K562 (cell line): Measurements from ENCODE around the gene MDP1. TPM values are rescaled to one million over a fixed set of nuclear protein-coding genes. Genes with fewer than 3 reads are reported as not detected.
A peak's percentile ranks its signal among the peaks of the same experiment; 100 is the strongest.

ENCODE experiments used
- ATAC-seq: fragments of 200-7000 bp; cut with Tn5 transposase; 3 replicates; pipeline ENCODE4 v1.9.1; 2020; ENCODE audit warnings: moderate library complexity
- BruUV-seq: library from RNA; stranded (reverse); fragments of 400-500 nt; replicated peaks from 2 replicates; lab custom pipeline; 2021; lab: Mats Ljungman, UMichigan
- CTCF ChIA-PET: fragments of 300-600 bp; formaldehyde crosslinking; extraction: SDS; loops from one replicate; lab custom pipeline; 2021; ENCODE audit warnings: low intra/inter-chr PET ratio; lab: Yijun Ruan, JAX
- POLR2A ChIA-PET: fragments of 300-600, 350-650 bp; sonication (Branson Sonifier 250); formaldehyde crosslinking; extraction: SDS; loops from one replicate; lab custom pipeline; 2021; ENCODE audit warnings: antibody characterized with exemption, inconsistent platforms; lab: Yijun Ruan, JAX
- DNase-seq, 4 experiments: peaks; one replicate each; pipeline versions ENCODE4 v3.0.0 to v3.0.0-alpha.2; 2011 to 2018; ENCODE audit warnings: low spot score in 3 of 4, mixed read lengths in 3 of 4; ENCODE audit errors: extremely low read depth in 1 of 4
- FAIRE-seq: peaks from 2 replicates; lab custom pipeline; 2011; peaks lifted over from hg19 to GRCh38; lab: Jason Lieb, UNC
- H2AFZ ChIP-seq: 2 replicates; pipeline ENCODE4 v1.6.0; 2011; ENCODE audit warnings: low read depth, low read length, control low read depth, inconsistent platforms
- H3K27ac ChIP-seq: fragments of 200-600 bp; 3 replicates; pipeline ENCODE4 v1.8.0; 2011; ENCODE audit warnings: low read depth, mild to moderate bottlenecking, control low read depth, inconsistent platforms, low read length, moderate library complexity, mixed read lengths; ENCODE audit errors: extremely low read depth
- H3K27me3 ChIP-seq, 2 experiments: fragments of 300-600 bp in 1 of 2; 2 replicates in 1 of 2; 3 replicates in 1 of 2; pipeline versions ENCODE4 v1.6.0 to v1.8.0; 2011; ENCODE audit warnings: inconsistent platforms in 2 of 2, low read length in 2 of 2, mild to moderate bottlenecking in 1 of 2, mixed read lengths in 1 of 2, moderate library complexity in 1 of 2; ENCODE audit not compliant: control insufficient read depth in 2 of 2, insufficient read depth in 2 of 2
- H3K36me3 ChIP-seq: fragments of 300-600 bp; 3 replicates; pipeline ENCODE4 v1.8.0; 2011; ENCODE audit warnings: mild to moderate bottlenecking, low read length, inconsistent platforms; ENCODE audit not compliant: control insufficient read depth, insufficient read depth
- H3K4me1 ChIP-seq, 2 experiments: fragments of 200-600 bp in 1 of 2; replicated peaks in 1 of 2; 2 replicates in 1 of 2; 3 replicates in 1 of 2; pipeline versions ENCODE4 v1.5.1 to v1.8.0; 2011; ENCODE audit warnings: inconsistent platforms in 2 of 2, low read length in 2 of 2, mild to moderate bottlenecking in 1 of 2, mixed read lengths in 1 of 2, moderate library complexity in 1 of 2; ENCODE audit not compliant: control insufficient read depth in 2 of 2, insufficient read depth in 2 of 2
- H3K4me2 ChIP-seq: 2 replicates; pipeline ENCODE4 v1.6.1; 2011; ENCODE audit warnings: low read length, control low read depth, inconsistent platforms, mixed read lengths; ENCODE audit not compliant: insufficient read depth
- H3K4me3 ChIP-seq: fragments of 200-600 bp; sonication (generic), shearing (Covaris generic); 2 replicates; pipeline ENCODE4 v1.5.1; 2016; ENCODE audit warnings: control low read depth, inconsistent platforms
- H3K79me2 ChIP-seq: fragments of 200-600 bp; 3 replicates; pipeline ENCODE4 v1.8.0; 2011; ENCODE audit warnings: low read length, inconsistent platforms; ENCODE audit not compliant: control insufficient read depth, insufficient read depth
- H3K9ac ChIP-seq, 2 experiments: 2 replicates each; pipeline versions ENCODE4 v1.6.0 to v1.6.1; 2011; ENCODE audit warnings: low read depth in 2 of 2, low read length in 2 of 2, control low read depth in 1 of 2, inconsistent platforms in 1 of 2, mild to moderate bottlenecking in 1 of 2, mixed read lengths in 1 of 2; ENCODE audit not compliant: insufficient read depth in 1 of 2
- H3K9me1 ChIP-seq: one replicate; pipeline ENCODE4 v1.6.0; 2011; ENCODE audit warnings: inconsistent platforms, mild to moderate bottlenecking, low read length, moderate library complexity; ENCODE audit not compliant: control insufficient read depth, insufficient read depth
- H3K9me3 ChIP-seq: replicated peaks from 2 replicates; pipeline ENCODE4 v1.5.1; 2011; ENCODE audit warnings: low read depth, low read length, inconsistent platforms; ENCODE audit not compliant: control insufficient read depth, insufficient read depth
- H4K20me1 ChIP-seq: replicated peaks from 2 replicates; pipeline ENCODE4 v1.6.1; 2011; ENCODE audit warnings: low read length, inconsistent platforms, mixed read lengths; ENCODE audit not compliant: control insufficient read depth, insufficient read depth
- ERF ChIP-seq: fragments of 450-650 bp; formaldehyde crosslinking; IDR thresholded peaks from 2 replicates; pipeline ENCODE4 v1.4.0; 2020; ENCODE audit warnings: mild to moderate bottlenecking, mixed read lengths
- KLF1 ChIP-seq: fragments of 450-650 bp; IDR thresholded peaks from 2 replicates; pipeline ENCODE4 v1.6.1; 2016; ENCODE audit warnings: missing genetic modification characterization, missing compliant biosample characterization
- NFYB ChIP-seq: IDR thresholded peaks from 2 replicates; pipeline ENCODE4 v1.6.1; 2011; ENCODE audit warnings: mild to moderate bottlenecking, moderate library complexity; ENCODE audit not compliant: insufficient read length; ENCODE audit errors: extremely low read depth
- TARDBP ChIP-seq: fragments of 450-650 bp; IDR thresholded peaks from 2 replicates; pipeline ENCODE4 v1.6.1; 2016
- WGBS: fragments of 100-300 bp; shearing (Covaris generic); methylation state at CpG from one replicate; pipeline ENCODE4 v1.1.6; 2016; ENCODE audit warnings: low coverage, mixed read lengths; ENCODE audit not compliant: insufficient coverage; ENCODE audit errors: missing lambda C conversion rate; 5-methylcytosine and 5-hydroxymethylcytosine counted together
- in situ Hi-C: fragments of 300-500 bp; cut with MboI; formaldehyde crosslinking; loops from 4 replicates; pipeline ENCODE4 v1.15.0; 2018; ENCODE audit warnings: inconsistent platforms, mixed read lengths
- intact Hi-C: fragments of 100-400 bp; cut with micrococcal nuclease; formaldehyde crosslinking; loops from 2 replicates; pipeline ENCODE4 v1.14.2; 2022
- polyA plus RNA-seq, 8 experiments: library from polyadenylated mRNA; depleted of rRNA in 4 of 8; stranded (reverse) in 5 of 8; unstranded in 3 of 8; fragments of >200 nt; fragmentation: Nextera tagmentation in 2 of 8; fragmentation: Illumina TruSeq in 1 of 8; extraction: Ambion mirVana in 2 of 8; extraction: Trizol in 1 of 8; gene quantifications; 2 replicates each; pipeline versions ENCODE4 v1.2.1 to v1.2.3, GENCODE V29; 2011 to 2014; ENCODE audit warnings: inconsistent platforms in 1 of 8, missing spikeins in 1 of 8
- total RNA-seq, 7 experiments: library from RNA; depleted of rRNA in 6 of 7; stranded (reverse); fragments of >200 nt in 6 of 7; fragmentation: Illumina TruSeq in 2 of 7; extraction: Trizol in 2 of 7; gene quantifications; 2 replicates each; pipeline versions ENCODE4 v1.2.1 to v1.2.3, GENCODE V29; 2011 to 2021; ENCODE audit warnings: low replicate concordance in 1 of 7
- TF ChIP-seq, protein P1 (sequence below): IDR thresholded peaks from 3 replicates; pipeline ENCODE4 v1.6.1; 2011; ENCODE audit warnings: borderline replicate concordance, mild to moderate bottlenecking; ENCODE audit not compliant: insufficient read length, insufficient read depth

The MDP1 gene
- total and polyA plus RNA-seq, 9 of the 15 experiments (the other 6 are each of a cell fraction or from before 2014, with no cell fraction given) = 2.7 to 29.6 (median 11.0) TPM

DNA sequence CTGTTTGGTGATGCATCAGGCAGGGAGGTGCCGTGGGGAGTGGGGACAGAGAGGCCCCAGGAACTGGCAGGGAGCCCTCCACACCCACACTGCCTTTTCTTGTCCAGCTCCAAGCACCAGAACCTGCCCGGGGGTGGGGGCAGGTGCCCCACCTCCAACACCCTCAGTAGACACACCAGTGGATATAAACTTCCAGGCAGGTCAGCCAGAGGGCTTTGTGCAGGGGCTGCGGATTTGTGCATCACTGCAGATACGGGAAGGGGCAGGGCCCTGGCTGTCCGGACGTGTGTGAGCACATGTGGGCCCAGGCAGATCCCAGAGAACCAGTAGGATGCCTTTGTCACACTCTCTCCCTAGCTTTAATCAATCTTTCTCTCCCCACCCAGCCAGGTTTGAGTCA, 48.4 kb upstream of the MDP1 start:
- CTCF ChIA-PET = no interaction called here
- no peak for TF ChIP-seq TARDBP
- TF ChIP-seq NFYB = no peak
- TF ChIP-seq, protein P1, sequence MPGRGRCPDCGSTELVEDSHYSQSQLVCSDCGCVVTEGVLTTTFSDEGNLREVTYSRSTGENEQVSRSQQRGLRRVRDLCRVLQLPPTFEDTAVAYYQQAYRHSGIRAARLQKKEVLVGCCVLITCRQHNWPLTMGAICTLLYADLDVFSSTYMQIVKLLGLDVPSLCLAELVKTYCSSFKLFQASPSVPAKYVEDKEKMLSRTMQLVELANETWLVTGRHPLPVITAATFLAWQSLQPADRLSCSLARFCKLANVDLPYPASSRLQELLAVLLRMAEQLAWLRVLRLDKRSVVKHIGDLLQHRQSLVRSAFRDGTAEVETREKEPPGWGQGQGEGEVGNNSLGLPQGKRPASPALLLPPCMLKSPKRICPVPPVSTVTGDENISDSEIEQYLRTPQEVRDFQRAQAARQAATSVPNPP = no peak
- TF ChIP-seq KLF1 = no peak
- TF ChIP-seq ERF (CRISPR knock-in tag) = no peak
- TF ChIP-seq, all 486 proteins: peak for 0

More for the DNA sequence above, 48.4 kb upstream of the MDP1 start:
- ATAC-seq (no peak), FAIRE-seq (no peak), DNase-seq (no peak)
- Histone ChIP-seq H3K4me2 (no peak overlapping the region), H3K36me3 (no peaks in the 10 kb centered on the region), H3K79me2 (no peaks in the 10 kb centered on the region), H3K27me3 (no peaks in the 10 kb centered on the region), H3K4me1 (peaks cover 0 to 35% of the 10 kb centered on the region in 2 experiments; a peak in 3 of 5 replicates), H4K20me1 (no peaks in the 10 kb centered on the region), H3K9ac (peak overlapping the region in 1 of 2 experiments; percentile 58; a peak in 2 of 4 replicates), H3K9me3 (no peaks in the 10 kb centered on the region), H3K27ac (no peak overlapping the region), H3K4me3 (no peak overlapping the region), H2AFZ (no peak overlapping the region), H3K9me1 (no peaks in the 10 kb centered on the region)
- in situ Hi-C loops (no loop called here), intact Hi-C loops (no loop called here)
- POLR2A ChIA-PET = interaction anchor here (0.6 to 0.7 kb wide), 2 partner anchors 180 to 469 kb away, joined by 3 read pairs; no protein-coding TSS in a partner anchor
- WGBS = 63% methylated on average over 6 of the region's 6 CpGs
- BruUV-seq = no TSS peak
